Hepatocyte (in vitro differentiated cells): ENCODE results near the gene RHCG. TPM values are rescaled to one million over a fixed set of nuclear protein-coding genes. Genes with fewer than 3 reads are reported as not detected.

ENCODE experiments used
- DNase-seq: peaks from one replicate; pipeline ENCODE4 v3.0.0-alpha.2; 2016; ENCODE audit warnings: low spot score
- H2AFZ ChIP-seq: fragments of 200-600 bp; sonication (generic); 2 replicates; pipeline ENCODE4 v1.6.0; 2016; ENCODE audit warnings: antibody characterized with exemption, mild to moderate bottlenecking
- H3K27ac ChIP-seq: fragments of 200-600 bp; sonication (generic); 2 replicates; pipeline ENCODE4 v1.5.1; 2016; ENCODE audit warnings: mild to moderate bottlenecking
- H3K27me3 ChIP-seq: fragments of 200-600 bp; sonication (generic); 2 replicates; pipeline ENCODE4 v1.6.1; 2016
- H3K36me3 ChIP-seq: fragments of 200-600 bp; sonication (generic); replicated peaks from 2 replicates; pipeline ENCODE4 v1.5.1; 2016; ENCODE audit warnings: low read depth; ENCODE audit not compliant: insufficient read depth
- H3K4me1 ChIP-seq: fragments of 200-600 bp; sonication (generic); 2 replicates; pipeline ENCODE4 v1.5.1; 2016; ENCODE audit warnings: mild to moderate bottlenecking, moderate library complexity; ENCODE audit not compliant: insufficient read depth
- H3K4me2 ChIP-seq: fragments of 200-600 bp; sonication (generic); 2 replicates; pipeline ENCODE4 v1.6.0; 2016
- H3K4me3 ChIP-seq: fragments of 200-600 bp; sonication (generic); 2 replicates; pipeline ENCODE4 v1.5.1; 2016; ENCODE audit warnings: mild to moderate bottlenecking
- H3K79me2 ChIP-seq: fragments of 200-600 bp; sonication (generic); 2 replicates; pipeline ENCODE4 v1.6.0; 2017; ENCODE audit warnings: mild to moderate bottlenecking
- H3K9me2 ChIP-seq: fragments of 200-600 bp; sonication (generic); replicated peaks from 2 replicates; pipeline ENCODE4 v1.6.0; 2017; ENCODE audit warnings: mild to moderate bottlenecking; ENCODE audit not compliant: insufficient read depth
- H3K9me3 ChIP-seq: fragments of 200-600 bp; sonication (generic); 2 replicates; pipeline ENCODE4 v1.5.1; 2016; ENCODE audit warnings: low read depth, mild to moderate bottlenecking
- H4K20me1 ChIP-seq: fragments of 200-600 bp; sonication (generic); 2 replicates; pipeline ENCODE4 v1.6.0; 2016; ENCODE audit warnings: mild to moderate bottlenecking; ENCODE audit not compliant: insufficient read depth, poor library complexity, severe bottlenecking
- CTCF ChIP-seq: fragments of 200-600 bp; sonication (generic); IDR thresholded peaks from 2 replicates; pipeline ENCODE4 v1.5.1; 2016; ENCODE audit warnings: antibody characterized with exemption, mild to moderate bottlenecking; ENCODE audit not compliant: poor library complexity
- EZH2 ChIP-seq: fragments of 200-600 bp; sonication (generic); IDR thresholded peaks from 2 replicates; pipeline ENCODE4 v1.6.1; 2016; ENCODE audit warnings: antibody characterized with exemption, mild to moderate bottlenecking, borderline replicate concordance
- EZH2phosphoT487 ChIP-seq: fragments of 200-600 bp; sonication (generic); IDR thresholded peaks from one replicate; pipeline ENCODE4 v1.6.1; 2018; ENCODE audit warnings: antibody characterized with exemption, mild to moderate bottlenecking, low read depth, moderate library complexity; ENCODE audit not compliant: unreplicated experiment, severe bottlenecking
- WGBS: methylation state at CpG from one replicate; pipeline ENCODE4 v1.1.6; 2016; ENCODE audit warnings: low lambda C conversion rate; ENCODE audit errors: missing lambda C conversion rate; 5-methylcytosine and 5-hydroxymethylcytosine counted together
- polyA plus RNA-seq: library from polyadenylated mRNA; unstranded; fragments of >200 nt; fragmentation: Nextera tagmentation; extraction: Ambion mirVana; gene quantifications from 2 replicates; pipeline ENCODE4 v1.2.1, GENCODE V29; 2016
- total RNA-seq: library from RNA; depleted of rRNA; stranded (reverse); fragments of >200 nt; gene quantifications from 2 replicates; pipeline ENCODE4 v1.2.3, GENCODE V29; 2014

RHCG gene
- total and polyA plus RNA-seq, 2 experiments from 2014 or later: 1.1 to 1.7 TPM

GRCh38 chr15:89502867-89503595 is 6.6 kb upstream of the RHCG start:
- Histone ChIP-seq H3K9me2 (no peaks in the 10 kb centered on the region), H2AFZ (no peak overlapping the region), H3K27ac (no peak overlapping the region), H3K27me3 (no peaks in the 10 kb centered on the region), H3K4me3 (no peak overlapping the region), H3K4me1 (peaks cover 3% of the 10 kb centered on the region), H3K79me2 (no peaks in the 10 kb centered on the region), H3K4me2 (no peak overlapping the region), H3K36me3 (no peaks in the 10 kb centered on the region), H4K20me1 (no peaks in the 10 kb centered on the region), H3K9me3 (no peaks in the 10 kb centered on the region)
- WGBS: 82% methylated on average over 7 of the region's 7 CpGs
- TF ChIP-seq CTCF (no peak), EZH2phosphoT487 (no peak)
- no peak for DNase-seq

- no peak overlapping the region for H3K4me3 ChIP-seq
- TF ChIP-seq CTCF (no peak), EZH2 (no peak), EZH2phosphoT487 (no peak)
- no peaks in the 10 kb centered on the region for H3K36me3 ChIP-seq
- H3K4me1 ChIP-seq: peaks cover 3% of the 10 kb centered on the region
- H3K27ac ChIP-seq: no peak overlapping the region
- H2AFZ ChIP-seq: no peak overlapping the region
- 92% methylated on average over 5 of the region's 5 CpGs for WGBS
- peaks cover 5% of the 10 kb centered on the region for H3K27me3 ChIP-seq
- no peak overlapping the region for H3K4me2 ChIP-seq
- no peaks in the 10 kb centered on the region for H3K9me2 ChIP-seq
- H4K20me1 ChIP-seq: no peaks in the 10 kb centered on the region
- no peak for DNase-seq
- no peaks in the 10 kb centered on the region for H3K79me2 ChIP-seq
- H3K9me3 ChIP-seq: no peaks in the 10 kb centered on the region
Measured at GRCh38 chr15:89501646-89502045, 5.3 kb upstream of the RHCG start.

GRCh38 chr15:89500397-89501270 is 4.3 kb upstream of the RHCG start:
- no peaks in the 10 kb centered on the region for H3K9me3 ChIP-seq
- H3K27ac ChIP-seq: no peak overlapping the region
- no peak for DNase-seq
- H3K36me3 ChIP-seq: no peaks in the 10 kb centered on the region
- no peaks in the 10 kb centered on the region for H3K9me2 ChIP-seq
- peaks cover 13% of the 10 kb centered on the region for H3K27me3 ChIP-seq
- no peaks in the 10 kb centered on the region for H3K79me2 ChIP-seq
- no peak overlapping the region for H3K4me2 ChIP-seq
- TF ChIP-seq EZH2 (no peak), EZH2phosphoT487 (no peak), CTCF (no peak)
- no peak overlapping the region for H2AFZ ChIP-seq
- H4K20me1 ChIP-seq: no peaks in the 10 kb centered on the region
- peaks cover 7% of the 10 kb centered on the region for H3K4me1 ChIP-seq
- H3K4me3 ChIP-seq: no peak overlapping the region
- 94% methylated on average over 10 of the region's 10 CpGs for WGBS
